Activated CD4-positive, alpha-beta memory T cell treated with anti-CD3 and anti-CD28 coated beads, Interleukin-2, amount 10 ng/mL, durations not matched to agents 7 days and 5 days (primary cell): ENCODE measurements around the gene CEP97. TPM values are rescaled to one million over a fixed set of nuclear protein-coding genes. Genes with fewer than 3 reads are reported as not detected.
"Not testable (repeated sequence)": the region's sequence is repeated elsewhere in the genome, so short reads cannot be mapped to it uniquely, and the experiment has no call there.

Experiments
- CTCF ChIA-PET: fragments of 350-600 bp; sonication (Branson Sonifier 250); formaldehyde crosslinking; loops from one replicate; lab custom pipeline; 2021; ENCODE audit warnings: antibody characterized with exemption, inconsistent platforms; lab: Charles Lee
- POLR2A ChIA-PET: fragments of 350-600 bp; sonication (Branson Sonifier 250); formaldehyde crosslinking; loops from one replicate; lab custom pipeline; 2021; ENCODE audit warnings: antibody characterized with exemption; lab: Charles Lee
- DNase-seq: peaks from one replicate; pipeline ENCODE4 v3.0.0-alpha.2; 2020
- H3K27ac Mint-ChIP-seq: one replicate; pipeline ENCODE4 v1.8.0; 2021; ENCODE audit warnings: mild to moderate bottlenecking, mixed read lengths
- H3K27me3 Mint-ChIP-seq: one replicate; pipeline ENCODE4 v1.8.0; 2021; ENCODE audit warnings: mixed read lengths
- H3K36me3 Mint-ChIP-seq: one replicate; pipeline ENCODE4 v1.8.0; 2021; ENCODE audit warnings: low read depth, mixed read lengths
- H3K4me1 Mint-ChIP-seq: one replicate; pipeline ENCODE4 v1.8.0; 2021; ENCODE audit warnings: mixed read lengths
- H3K4me3 Mint-ChIP-seq: one replicate; pipeline ENCODE4 v1.8.0; 2021; ENCODE audit warnings: mild to moderate bottlenecking, mixed read lengths
- H3K9me3 Mint-ChIP-seq: one replicate; pipeline ENCODE4 v1.8.0; 2021; ENCODE audit warnings: mixed read lengths
- total RNA-seq, 2 experiments: library from RNA; stranded (reverse); gene quantifications; one replicate each; pipeline ENCODE4 v1.2.3, GENCODE V29; 2021

The CEP97 gene, protein sequence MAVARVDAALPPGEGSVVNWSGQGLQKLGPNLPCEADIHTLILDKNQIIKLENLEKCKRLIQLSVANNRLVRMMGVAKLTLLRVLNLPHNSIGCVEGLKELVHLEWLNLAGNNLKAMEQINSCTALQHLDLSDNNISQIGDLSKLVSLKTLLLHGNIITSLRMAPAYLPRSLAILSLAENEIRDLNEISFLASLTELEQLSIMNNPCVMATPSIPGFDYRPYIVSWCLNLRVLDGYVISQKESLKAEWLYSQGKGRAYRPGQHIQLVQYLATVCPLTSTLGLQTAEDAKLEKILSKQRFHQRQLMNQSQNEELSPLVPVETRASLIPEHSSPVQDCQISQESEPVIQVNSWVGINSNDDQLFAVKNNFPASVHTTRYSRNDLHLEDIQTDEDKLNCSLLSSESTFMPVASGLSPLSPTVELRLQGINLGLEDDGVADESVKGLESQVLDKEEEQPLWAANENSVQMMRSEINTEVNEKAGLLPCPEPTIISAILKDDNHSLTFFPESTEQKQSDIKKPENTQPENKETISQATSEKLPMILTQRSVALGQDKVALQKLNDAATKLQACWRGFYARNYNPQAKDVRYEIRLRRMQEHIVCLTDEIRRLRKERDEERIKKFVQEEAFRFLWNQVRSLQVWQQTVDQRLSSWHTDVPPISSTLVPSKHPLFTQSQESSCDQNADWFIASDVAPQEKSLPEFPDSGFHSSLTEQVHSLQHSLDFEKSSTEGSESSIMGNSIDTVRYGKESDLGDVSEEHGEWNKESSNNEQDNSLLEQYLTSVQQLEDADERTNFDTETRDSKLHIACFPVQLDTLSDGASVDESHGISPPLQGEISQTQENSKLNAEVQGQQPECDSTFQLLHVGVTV
- total RNA-seq = 10 to 100 TPM; 22.7 to 25.8 TPM

DNA sequence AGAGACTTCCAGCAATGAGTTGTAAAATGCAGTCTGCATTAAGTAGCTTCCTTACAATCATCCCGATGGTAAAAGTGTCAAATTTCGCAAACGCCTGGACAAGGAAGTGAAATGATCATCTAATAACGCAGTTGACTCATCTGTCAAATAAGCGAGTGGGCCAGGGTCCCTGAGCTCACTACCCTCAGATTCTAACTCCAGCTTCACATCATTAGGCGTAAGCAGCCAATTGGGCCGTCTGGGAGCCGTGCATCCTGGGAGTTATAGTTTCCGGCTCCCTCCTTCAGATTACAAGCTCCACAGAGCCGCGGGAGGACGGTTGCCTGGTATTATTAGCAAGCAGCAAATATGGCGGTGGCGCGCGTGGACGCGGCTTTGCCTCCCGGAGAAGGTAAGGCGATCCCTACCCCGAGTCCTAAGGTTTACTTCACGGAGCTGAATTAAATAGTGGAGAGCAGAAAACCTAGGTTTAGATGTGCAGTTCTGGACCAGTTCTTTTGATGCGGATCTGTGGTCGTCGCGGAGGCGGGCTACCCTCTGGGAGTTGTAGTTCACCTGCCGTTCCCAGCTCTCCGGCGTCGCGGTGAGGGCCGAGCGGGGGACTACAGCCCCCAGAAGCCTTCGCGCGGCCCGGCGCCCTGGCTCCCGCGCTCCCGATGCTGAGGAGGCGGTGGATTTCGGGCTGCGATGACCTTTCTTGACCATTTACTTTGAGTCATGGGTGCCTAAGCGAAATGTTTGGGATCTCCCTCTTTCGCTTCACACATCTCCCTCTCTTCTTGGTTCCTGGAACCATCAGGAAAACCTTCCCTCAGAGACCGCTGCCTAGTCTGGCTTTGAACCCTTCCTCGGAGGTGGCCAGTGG lies at the start of gene CEP97:
TSS of gene CEP97 (plus strand) at position 286 of the 865 bp plus-strand sequence. CDS start at position 349, 63 bp downstream.
- ChIA-PET CTCF (interaction anchor here (0.6 to 2.6 kb wide), 13 partner anchors 9 to 504 kb away, joined by 3 to 14 read pairs (median 4); partner anchors contain the start of genes NFKBIZ, NXPE3, RPL24 and ZBTB11), POLR2A (interaction anchor here (0.7 to 3.2 kb wide), 27 partner anchors 8 to 1323 kb away, joined by 3 to 29 read pairs (median 5); partner anchors contain the start of genes LNP1, NFKBIZ, NXPE3 and PCNP)
- Mint-ChIP-seq H3K27ac (peak within 1 kb of the TSS; percentile 92), H3K27me3 (no peaks in the 10 kb centered on the region), H3K9me3 (no peaks in the 10 kb centered on the region), H3K4me3 (peak within 1 kb of the TSS; percentile 93), H3K36me3 (peaks cover 24% of the 10 kb centered on the region), H3K4me1 (peaks cover 55% of the 10 kb centered on the region)
- DNase-seq = peak; percentile 90

GRCh38 chr3:101675709-101676215 lies 48.7 kb upstream of the CEP97 start:
- POLR2A ChIA-PET = interaction anchor here (0.6 to 4.1 kb wide), 17 partner anchors 10 to 174 kb away, joined by 3 to 100 read pairs (median 6); partner anchors contain the start of genes CEP97, NFKBIZ, NXPE3 and PCNP
- Mint-ChIP-seq H3K36me3 (peaks cover 49% of the 10 kb centered on the region), H3K9me3 (no peaks in the 10 kb centered on the region), H3K4me3 (peak overlapping the region; percentile 82), H3K27ac (peak overlapping the region; percentile 89), H3K4me1 (peaks cover 53% of the 10 kb centered on the region), H3K27me3 (no peaks in the 10 kb centered on the region)
- CTCF ChIA-PET = interaction anchor here (1.0 to 3.1 kb wide), 7 partner anchors 8 to 157 kb away, joined by 3 to 18 read pairs (median 5); partner anchors contain the start of genes PCNP and RPL24
- no peak for DNase-seq

GRCh38 chr3:101676216-101676764 lies 48.1 kb upstream of the CEP97 start:
- Mint-ChIP-seq H3K9me3 (no peaks in the 10 kb centered on the region), H3K36me3 (peaks cover 51% of the 10 kb centered on the region), H3K27ac (peak overlapping the region; percentile 97), H3K4me1 (peaks cover 56% of the 10 kb centered on the region), H3K27me3 (no peaks in the 10 kb centered on the region), H3K4me3 (peak overlapping the region; percentile 82)
- DNase-seq = peak; percentile 95
- POLR2A ChIA-PET = interaction anchor here (0.6 to 4.1 kb wide), 22 partner anchors 10 to 248 kb away, joined by 3 to 100 read pairs (median 5); partner anchors contain the start of genes CEP97, NFKBIZ, NXPE3 and PCNP
- CTCF ChIA-PET = interaction anchor here (0.6 to 3.1 kb wide), 9 partner anchors 8 to 158 kb away, joined by 3 to 18 read pairs (median 5); partner anchors contain the start of genes PCNP and RPL24

DNA sequence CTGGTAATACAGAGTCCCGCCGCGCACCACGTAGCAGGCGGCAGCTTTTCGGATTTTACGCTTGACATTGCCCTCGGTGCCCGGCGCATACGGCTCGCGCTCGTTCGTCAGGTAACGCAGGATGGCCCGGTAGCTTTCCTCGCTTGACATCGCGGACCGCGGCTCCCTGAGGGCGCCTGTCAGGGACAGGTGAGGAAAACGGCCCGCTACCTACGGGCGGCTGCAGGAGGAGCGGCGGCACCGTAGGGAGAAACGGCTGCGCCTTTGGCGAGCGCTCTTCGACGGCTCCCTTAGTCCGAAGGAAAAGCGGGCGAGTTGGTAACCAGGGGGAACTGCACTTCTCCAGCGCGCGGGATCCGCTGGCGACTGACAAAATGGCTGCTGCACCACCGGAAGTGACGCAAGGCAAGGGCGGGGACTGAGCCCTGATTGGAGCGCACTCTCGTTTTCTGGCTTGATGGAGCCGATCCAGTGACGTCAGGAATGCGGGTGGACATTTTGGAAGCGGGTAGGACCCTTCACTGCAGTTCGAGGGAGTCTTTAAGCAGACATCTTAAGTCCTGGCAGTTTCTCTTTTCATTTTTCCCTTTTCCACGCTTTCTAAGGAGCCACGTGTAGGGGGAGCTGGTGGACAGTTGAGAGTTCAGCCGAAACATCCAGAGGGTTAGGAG lies 47.5 kb upstream of the CEP97 start, which contains the start of gene ZBTB11:
TSS of gene ZBTB11 (minus strand) at position 368 of the 671 bp plus-strand sequence. CDS start at position 150, 218 bp downstream.
- peak within 1 kb of the TSS; percentile 82 for H3K4me3 Mint-ChIP-seq
- DNase-seq = peak; percentile 100
- H3K36me3 Mint-ChIP-seq = peaks cover 51% of the 10 kb centered on the region
- peaks cover 57% of the 10 kb centered on the region for H3K4me1 Mint-ChIP-seq
- no peaks in the 10 kb centered on the region for H3K27me3 Mint-ChIP-seq
- peak within 1 kb of the TSS; percentile 97 for H3K27ac Mint-ChIP-seq
- CTCF ChIA-PET = interaction anchor here (0.6 to 3.1 kb wide), 8 partner anchors 7 to 135 kb away, joined by 3 to 18 read pairs (median 4); partner anchors contain the start of genes CEP97, PCNP and RPL24
- no peaks in the 10 kb centered on the region for H3K9me3 Mint-ChIP-seq
- POLR2A ChIA-PET = interaction anchor here (0.6 to 4.1 kb wide), 18 partner anchors 9 to 247 kb away, joined by 3 to 100 read pairs (median 6); partner anchors contain the start of genes CEP97, NFKBIZ, NXPE3 and PCNP

DNA sequence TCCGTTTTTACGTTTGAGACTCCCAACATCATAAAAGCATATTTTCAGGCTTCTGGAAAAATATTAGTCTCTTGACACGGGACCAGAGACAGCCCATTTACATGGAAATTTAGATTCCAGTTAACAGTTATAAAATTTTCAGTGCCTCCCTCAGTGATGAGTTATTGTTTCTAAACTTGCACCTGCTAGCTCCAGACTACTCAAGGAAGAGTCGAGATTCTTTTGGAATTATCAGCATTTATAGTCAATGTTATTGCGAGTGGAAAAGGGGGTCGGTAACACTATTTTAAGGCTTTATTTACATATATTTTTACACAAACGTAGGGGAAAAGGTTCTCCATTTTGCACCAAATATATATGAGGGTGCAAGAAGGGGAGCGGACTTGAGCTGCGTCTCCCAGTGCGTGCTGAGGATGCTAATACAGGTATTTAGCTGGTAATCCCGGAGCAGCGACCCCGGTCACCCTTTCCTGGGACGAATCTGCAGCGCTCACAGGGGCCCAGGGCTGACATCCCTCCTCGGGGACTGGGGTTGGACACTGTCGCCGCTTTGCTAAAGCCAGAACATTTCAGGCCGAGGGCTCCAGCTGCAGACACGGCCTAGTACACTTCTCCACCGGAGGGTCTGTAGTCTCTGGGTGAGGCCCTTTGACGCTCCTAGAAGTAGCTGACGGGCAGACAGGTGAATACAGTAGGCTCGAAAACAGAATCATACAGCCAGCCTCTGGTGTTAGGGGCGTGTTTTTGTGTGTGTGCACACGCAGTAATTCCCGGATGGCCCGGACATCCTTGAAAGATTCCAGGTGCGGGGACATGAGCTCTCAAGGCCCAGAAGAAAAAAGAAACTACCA lies 46.8 kb upstream of the CEP97 start:
- Mint-ChIP-seq H3K27ac (peak overlapping the region; percentile 97), H3K27me3 (no peaks in the 10 kb centered on the region), H3K9me3 (no peaks in the 10 kb centered on the region), H3K4me3 (peak overlapping the region; percentile 82), H3K36me3 (peaks cover 54% of the 10 kb centered on the region), H3K4me1 (peaks cover 57% of the 10 kb centered on the region)
- CTCF ChIA-PET = interaction anchor here (1.4 to 3.1 kb wide), 2 partner anchors 9 to 47 kb away, joined by 3 to 18 read pairs; partner anchors contain the start of genes CEP97 and RPL24
- POLR2A ChIA-PET = interaction anchor here (0.8 to 4.1 kb wide), 15 partner anchors 9 to 1276 kb away, joined by 3 to 100 read pairs (median 6); partner anchors contain the start of genes CEP97, NFKBIZ, NXPE3 and PCNP
- no peak for DNase-seq

DNA sequence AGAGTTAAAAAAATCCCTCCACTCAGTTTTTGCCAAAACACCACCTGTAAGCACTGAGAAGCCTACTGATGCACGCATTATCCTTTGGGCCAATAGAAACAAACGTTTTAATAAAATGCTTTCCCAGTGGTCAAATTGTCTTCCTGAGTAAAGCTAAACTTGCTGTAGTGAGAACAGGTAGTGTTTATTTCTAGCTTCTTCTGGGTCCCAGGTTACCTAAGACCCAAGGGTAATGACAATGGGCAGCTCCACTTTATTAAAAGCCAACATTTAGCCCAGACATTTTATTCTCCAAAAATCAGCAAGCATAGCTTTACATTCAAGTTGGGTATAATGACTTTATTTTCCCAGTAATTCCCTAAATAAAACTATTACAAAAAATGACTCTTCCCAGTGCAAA lies 45.6 kb upstream of the CEP97 start:
- CTCF ChIA-PET, DNase-seq, H3K27me3 Mint-ChIP-seq, H3K27ac Mint-ChIP-seq, H3K4me3 Mint-ChIP-seq, H3K9me3 Mint-ChIP-seq: not testable (repeated sequence)
- peaks cover 56% of the 10 kb centered on the region for H3K4me1 Mint-ChIP-seq
- peaks cover 52% of the 10 kb centered on the region for H3K36me3 Mint-ChIP-seq
- POLR2A ChIA-PET = interaction anchor here (4.0 to 4.1 kb wide), 2 partner anchors 13 to 104 kb away, joined by 27 to 59 read pairs; partner anchors contain the start of gene PCNP

- Mint-ChIP-seq H3K9me3 (no peaks in the 10 kb centered on the region), H3K4me3 (no peak overlapping the region), H3K4me1 (peaks cover 52% of the 10 kb centered on the region), H3K27ac (no peak overlapping the region), H3K27me3 (no peaks in the 10 kb centered on the region), H3K36me3 (peaks cover 54% of the 10 kb centered on the region)
- POLR2A ChIA-PET = interaction anchor here (0.8 to 1.0 kb wide), 3 partner anchors 42 to 107 kb away, joined by 3 to 5 read pairs (median 3); partner anchors contain the start of genes CEP97 and PCNP
- DNase-seq = no peak
- CTCF ChIA-PET = interaction anchor here (0.6 kb wide), 1 partner anchor 35 kb away, joined by 7 read pairs; no protein-coding TSS in a partner anchor
Observed at GRCh38 chr3:101680466-101680865, 43.9 kb upstream of the CEP97 start.

DNA sequence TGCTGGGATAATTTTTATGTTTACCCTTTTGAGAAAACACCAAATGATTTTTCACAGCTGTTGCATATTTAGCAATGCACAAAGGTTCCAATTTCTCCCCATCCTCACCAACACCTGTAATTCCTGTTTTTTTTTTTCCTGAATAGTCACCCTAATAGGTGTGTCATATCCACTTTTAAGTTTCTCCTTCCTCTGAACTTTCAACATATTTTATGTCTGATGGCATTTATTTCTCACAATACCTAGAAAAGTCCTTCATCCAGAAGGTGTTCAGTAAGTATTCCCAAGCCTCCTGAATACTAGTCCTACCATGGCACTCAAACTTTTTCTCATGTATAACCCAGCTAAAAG lies 39.4 kb upstream of the CEP97 start:
- Mint-ChIP-seq H3K4me1 (peaks cover 45% of the 10 kb centered on the region), H3K27me3 (no peaks in the 10 kb centered on the region), H3K4me3 (peak overlapping the region; percentile 99), H3K27ac (peak overlapping the region; percentile 93), H3K9me3 (no peaks in the 10 kb centered on the region), H3K36me3 (peaks cover 52% of the 10 kb centered on the region)
- POLR2A ChIA-PET = interaction anchor here (0.9 to 4.6 kb wide), 12 partner anchors 9 to 166 kb away, joined by 3 to 100 read pairs (median 7); partner anchors contain the start of genes CEP97, NFKBIZ, PCNP and TRMT10C
- CTCF ChIA-PET = interaction anchor here (0.6 to 3.0 kb wide), 6 partner anchors 8 to 201 kb away, joined by 3 to 18 read pairs (median 6); partner anchors contain the start of genes PCNP and ZBTB11
- DNase-seq = no peak

DNA sequence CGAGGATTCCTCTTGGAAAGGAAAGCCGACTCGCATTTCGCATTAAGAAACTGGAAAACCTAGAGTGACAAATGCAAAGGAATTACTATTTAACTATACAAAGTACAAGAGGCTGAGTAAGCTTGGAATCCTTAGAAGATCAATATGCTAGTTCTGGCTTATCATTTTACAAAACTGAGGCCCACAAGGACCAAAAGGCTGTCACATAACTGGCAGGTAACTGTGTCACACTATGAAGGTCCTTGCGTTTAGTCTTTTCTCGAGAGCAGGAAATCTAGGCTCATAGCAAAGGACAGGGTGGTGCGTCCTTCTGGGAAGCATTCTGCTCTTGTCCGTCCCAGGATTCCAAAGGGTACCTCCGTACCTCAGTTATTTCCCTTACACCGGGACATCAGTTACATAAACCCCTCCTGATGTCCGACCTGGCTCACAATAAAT lies 38.5 kb upstream of the CEP97 start:
- Mint-ChIP-seq H3K9me3 (no peaks in the 10 kb centered on the region), H3K4me3 (peak overlapping the region; percentile 99), H3K27ac (peak overlapping the region; percentile 93), H3K36me3 (peaks cover 45% of the 10 kb centered on the region), H3K27me3 (no peaks in the 10 kb centered on the region), H3K4me1 (peaks cover 48% of the 10 kb centered on the region)
- no peak for DNase-seq
- CTCF ChIA-PET = interaction anchor here (0.6 to 3.0 kb wide), 9 partner anchors 9 to 143 kb away, joined by 3 to 18 read pairs (median 6); partner anchors contain the start of genes NXPE3, PCNP and ZBTB11
- POLR2A ChIA-PET = interaction anchor here (0.6 to 4.6 kb wide), 19 partner anchors 9 to 164 kb away, joined by 3 to 100 read pairs (median 4); partner anchors contain the start of genes CEP97, NFKBIZ, NXPE3 and PCNP
